ENCODE measurements around the gene TMEM119.
"Not testable (repeated sequence)": the region's sequence is repeated elsewhere in the genome, so short reads cannot be mapped to it uniquely, and the experiment has no call there.

The TMEM119 gene

GRCh38 chr12:108599541-108599940, 1.7 kb upstream of the TMEM119 start:
- DNase-seq = no peak

- no peak for DNase-seq
Measured at GRCh38 chr12:108598553-108599250, 818 bp upstream of the TMEM119 start.

DNA sequence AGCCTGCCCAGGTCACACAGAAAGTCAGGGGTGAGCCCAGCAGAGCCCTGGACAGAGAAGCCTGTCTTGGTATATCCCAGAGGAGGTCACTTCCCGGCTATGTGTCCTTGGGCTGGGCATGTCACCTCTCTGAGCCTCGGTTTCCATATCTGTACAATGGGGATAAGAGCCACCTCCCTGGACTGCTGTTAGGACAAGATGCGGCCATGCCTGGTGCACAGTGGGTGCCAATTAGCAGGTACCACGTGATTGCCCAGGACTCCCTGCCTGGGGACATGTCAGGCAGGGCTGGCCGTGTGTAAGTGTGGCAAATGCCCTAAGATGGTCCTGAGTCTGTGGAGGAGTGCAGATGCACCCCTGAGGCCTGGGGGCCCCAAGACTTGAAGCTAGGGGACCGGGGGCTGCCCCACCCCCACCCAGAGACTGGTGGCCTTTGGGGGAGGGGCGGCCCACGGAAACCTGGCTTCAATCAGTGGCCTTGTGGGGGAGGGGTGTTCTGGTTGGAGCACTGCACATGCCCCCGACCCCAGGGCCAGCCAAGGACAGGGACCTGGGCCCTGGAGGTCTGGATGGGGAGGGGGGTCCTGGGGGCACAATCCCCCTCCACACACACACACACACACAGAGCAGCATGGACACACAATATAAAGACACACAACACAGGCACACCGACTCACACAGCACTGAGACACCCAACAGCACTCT, 878 bp downstream of the TMEM119 start:
- DNase-seq = no peak

GRCh38 chr12:108595711-108596647, 1.9 kb downstream of the TMEM119 start:
- DNase-seq = no peak

DNA sequence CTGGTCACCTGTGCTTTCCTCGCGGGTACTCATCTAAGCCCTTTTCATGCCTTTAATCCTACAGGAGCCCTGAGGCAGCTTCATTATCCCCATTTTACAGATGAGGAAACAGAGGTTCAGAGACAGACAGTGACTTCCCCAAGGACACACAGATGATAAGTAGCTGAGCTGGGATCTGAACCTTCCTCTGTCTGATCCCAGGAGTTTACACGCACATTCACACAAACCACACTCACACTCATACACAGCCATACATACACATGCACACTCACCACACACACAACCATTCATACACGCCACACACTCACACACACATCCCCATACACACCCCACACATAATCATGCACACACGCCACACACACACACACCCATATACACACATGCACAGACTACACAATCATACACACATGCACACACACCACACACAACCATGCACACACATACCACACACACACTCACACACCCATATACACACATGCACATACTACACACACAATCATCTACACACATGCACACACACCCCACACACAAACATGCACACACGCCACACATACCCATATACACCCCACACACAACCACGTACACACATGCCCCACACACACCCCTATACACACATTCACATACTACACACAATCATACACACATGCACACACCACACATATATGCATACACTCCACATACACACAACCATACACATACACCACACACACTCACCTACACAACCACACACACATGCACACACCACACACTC, 2.7 kb downstream of the TMEM119 start:
- DNase-seq = no peak

GRCh38 chr12:108594323-108594903, 3.5 kb downstream of the TMEM119 start:
- no peak for DNase-seq

- DNase-seq = no peak
Measured at GRCh38 chr12:108592033-108592909, 5.6 kb downstream of the TMEM119 start.

DNA sequence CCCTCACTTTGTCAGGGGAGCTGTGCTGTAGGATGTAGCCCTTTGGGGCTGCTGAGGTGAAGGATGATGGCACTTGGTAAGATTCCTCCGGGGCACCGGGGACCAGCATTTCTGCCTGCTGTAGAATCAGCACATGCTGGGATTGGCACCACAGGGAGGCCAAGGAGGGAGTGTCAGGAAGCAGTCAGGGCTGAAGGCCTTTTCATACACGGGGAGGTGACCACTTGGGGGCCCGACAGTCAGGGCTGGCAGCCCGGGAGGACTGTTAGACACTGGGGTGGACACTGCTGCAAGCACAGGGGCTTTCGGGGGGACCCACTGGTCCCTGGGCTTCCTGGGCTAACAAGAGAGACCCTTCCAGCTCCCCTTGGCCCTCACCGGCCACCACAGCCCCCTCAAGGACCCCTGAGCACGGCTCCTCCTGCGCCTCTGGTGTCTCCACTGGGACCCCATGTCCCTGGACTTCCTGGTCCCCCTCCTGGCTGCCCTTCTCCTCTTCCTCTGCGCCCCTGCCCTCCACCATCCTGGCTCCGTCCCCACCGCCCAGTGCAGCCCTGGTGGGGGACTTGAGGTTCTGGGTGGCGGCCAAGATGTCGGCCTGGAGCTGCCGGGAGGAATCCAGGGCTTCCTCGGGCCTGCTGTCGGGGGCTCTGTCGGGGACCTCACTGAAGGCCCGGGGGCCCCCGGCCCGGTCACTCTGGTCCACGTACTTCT, 6.5 kb downstream of the TMEM119 start:
- DNase-seq = no peak

DNA sequence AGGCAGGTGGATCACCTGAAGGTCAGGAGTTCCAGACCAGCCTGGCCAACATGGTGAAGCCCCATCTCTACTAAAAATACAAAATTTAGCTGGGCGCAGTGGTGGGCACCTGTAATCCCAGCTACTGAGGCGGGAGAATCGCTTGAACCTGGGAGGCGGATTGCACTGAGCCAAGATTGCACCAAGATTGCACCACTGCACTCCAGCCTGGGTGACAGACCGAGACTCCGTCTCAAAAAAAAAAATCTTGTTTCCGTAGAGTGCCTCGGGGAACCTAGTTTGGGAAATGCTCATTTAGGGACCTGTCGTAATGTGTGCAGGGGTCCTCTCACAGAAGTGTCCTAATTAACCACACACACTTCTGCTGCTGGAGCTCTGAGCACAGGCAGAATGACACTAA, 7.4 kb downstream of the TMEM119 start:
- DNase-seq = not testable (repeated sequence)

GRCh38 chr12:108589840-108590229, 8.0 kb downstream of the TMEM119 start:
- no peak for DNase-seq

DNA sequence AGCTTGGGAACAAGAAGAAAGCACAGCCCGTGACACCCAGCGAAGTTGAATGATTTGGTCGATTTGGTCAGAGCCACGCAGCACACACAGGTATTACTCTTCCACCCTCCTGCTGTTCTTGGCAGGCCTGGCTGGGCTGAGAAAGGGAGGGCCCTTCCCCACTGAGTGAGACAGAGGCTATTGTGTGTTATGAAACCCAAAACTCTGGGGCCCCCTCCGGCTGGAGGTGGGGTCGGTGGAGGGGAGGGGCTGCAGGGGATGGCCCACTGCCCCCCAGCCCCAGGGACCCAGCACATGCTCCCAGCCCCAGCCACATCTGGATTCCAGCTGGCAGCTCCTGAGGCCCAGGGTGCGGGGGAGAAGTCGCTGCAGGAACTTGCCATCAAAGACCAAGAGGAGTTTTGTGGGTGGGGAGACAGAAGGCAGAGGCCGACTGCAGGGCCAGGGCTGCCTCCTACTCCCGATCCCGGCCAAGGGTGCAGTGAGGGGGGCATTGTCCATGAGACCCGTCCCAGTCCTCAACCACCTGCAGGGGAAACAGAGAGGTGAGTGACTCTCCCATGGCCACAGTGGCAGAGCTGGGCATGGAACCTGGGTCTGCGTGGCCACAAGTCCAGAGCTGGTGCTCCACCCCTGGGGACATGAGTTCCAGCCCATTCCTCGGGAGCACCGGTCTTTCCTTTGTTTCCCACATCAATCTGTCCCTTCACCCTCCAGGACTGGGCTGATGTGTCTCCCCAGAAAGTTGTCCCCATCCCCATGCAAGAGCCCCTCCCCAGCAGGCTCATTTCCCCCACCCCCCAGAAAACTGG, 8.7 kb downstream of the TMEM119 start:
- DNase-seq = no peak

- no peak for DNase-seq
Measured at GRCh38 chr12:108587826-108588225, 10.1 kb downstream of the TMEM119 start.

DNA sequence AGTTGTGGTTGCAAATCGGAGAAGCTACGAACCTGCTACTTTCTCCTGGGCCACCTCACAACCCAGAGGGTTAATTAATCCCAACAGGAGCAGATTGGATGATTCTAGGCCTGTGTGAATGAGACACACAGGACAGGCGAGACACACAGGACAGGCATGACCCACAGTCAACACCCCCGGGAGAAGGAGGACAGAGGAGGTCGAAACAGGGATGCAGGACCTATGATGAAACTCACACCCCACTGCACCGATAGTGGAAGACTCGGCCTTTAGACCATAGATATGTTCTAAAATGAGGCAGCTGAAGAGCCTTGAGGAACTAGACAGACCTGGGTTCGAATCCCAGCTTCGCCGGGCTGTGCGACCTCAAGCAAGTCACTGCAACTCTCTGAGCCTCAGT, 11.6 kb downstream of the TMEM119 start:
- DNase-seq = no peak

DNA sequence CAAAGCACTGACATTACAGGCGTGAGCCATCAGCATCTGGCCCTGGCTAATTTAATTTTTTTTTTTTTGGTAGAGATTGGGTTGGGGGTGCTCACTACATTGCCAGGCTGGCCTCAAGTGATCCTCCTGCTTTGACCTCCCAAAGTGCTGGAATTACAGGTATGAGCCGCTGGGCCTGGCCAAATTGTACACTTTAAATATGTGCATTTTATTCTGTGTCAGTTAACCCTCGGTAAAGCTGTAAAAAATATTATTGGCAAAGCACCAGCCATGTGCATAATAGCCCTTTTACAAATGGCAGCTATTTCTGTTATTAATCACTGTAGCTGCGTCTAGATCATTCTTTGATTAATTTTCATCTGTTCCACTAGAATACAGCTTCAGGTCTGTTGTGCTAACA, 12.0 kb downstream of the TMEM119 start:
- DNase-seq = no peak

DNA sequence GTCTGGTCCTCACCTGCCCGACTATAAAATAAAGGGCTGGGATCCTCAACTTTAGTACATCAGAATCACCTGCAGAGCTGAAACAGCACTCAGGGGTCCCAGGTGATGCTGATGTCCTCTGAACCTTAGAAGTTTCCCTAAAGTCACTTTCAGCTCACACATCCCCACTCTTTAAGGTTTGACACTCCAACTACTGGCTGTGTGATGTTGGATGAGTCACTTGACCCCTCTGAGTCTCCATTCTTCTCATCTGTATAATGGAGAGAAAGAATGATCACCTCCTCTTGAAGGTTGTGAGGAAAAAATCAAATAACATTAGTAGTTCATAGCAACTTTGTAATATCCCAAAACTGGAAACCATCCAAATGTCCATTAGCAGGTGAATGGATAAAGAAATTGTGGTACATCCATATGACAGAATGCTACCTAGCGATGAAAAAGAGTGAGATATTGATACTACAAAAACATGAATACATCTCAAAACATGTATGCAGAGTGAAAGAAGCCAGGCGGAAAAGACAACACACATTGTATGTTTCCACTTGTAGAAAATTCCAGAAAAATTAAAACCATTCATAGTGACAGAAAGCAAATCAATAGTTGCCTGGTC, 13.3 kb downstream of the TMEM119 start:
- DNase-seq = no peak

- DNase-seq = no peak
Measured at GRCh38 chr12:108583991-108584390, 13.9 kb downstream of the TMEM119 start.

DNA sequence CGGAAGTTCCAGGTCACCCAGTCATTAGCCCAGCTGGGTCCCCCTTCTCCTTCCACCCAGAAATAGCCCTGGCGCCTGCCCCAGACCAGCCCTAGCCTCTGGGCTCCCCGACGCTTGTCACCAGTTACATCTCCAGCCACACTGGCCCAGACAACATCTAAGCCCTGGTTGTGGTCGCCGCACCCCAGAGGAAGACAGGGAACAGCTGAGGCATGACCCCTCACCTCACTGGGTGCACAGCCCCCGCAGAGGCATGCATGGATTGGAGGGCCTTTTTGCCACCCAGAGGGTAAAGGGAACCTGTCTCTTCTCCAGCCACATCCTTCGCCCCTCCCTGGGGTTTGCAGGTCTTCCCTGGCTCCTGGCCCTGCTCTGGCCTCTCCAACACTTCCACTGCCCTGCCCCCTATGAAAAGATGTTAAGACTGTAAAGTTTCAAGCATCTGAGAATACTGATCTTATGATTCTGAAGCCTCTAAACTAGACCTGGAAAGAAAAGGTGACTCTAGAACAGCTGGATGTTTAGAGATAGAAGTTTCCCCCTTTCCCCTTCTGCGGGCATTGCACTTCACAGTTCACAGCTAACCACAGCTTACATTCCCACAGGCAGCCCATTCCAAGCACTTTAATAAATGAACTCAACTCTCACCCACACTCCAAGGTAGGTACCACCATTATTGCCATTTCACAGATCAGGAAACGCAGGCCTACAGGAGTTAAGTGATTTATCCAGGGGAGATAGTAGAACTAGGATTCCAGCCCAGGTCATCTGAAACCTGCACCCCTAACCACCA, 14.7 kb downstream of the TMEM119 start:
- no peak for DNase-seq

DNA sequence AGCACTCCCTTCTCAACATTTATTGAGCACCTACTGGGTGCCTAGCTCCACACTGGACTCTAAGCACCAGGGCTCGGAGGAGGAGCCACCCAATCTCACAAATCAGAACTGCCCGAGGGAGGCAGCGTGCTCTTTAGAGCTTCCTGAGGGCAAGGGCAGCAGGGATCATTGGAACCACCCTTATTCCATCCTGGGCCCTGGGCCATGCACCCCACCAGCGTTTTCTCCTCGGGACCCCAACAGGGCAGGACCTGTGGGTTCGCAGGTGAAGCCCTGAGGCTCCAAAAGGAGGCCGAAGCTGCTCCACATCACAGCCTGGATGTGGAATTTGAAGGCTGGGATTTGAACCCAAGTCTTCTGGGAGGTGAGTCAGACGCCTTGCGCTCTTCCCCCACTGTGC, 15.4 kb downstream of the TMEM119 start:
- no peak for DNase-seq
